GM11168 (cell line): ENCODE data around the gene PTK7.

Source experiments
- in situ Hi-C: fragments of 300-500 bp; cut with MboI; formaldehyde crosslinking; loops from one replicate; pipeline ENCODE4 v1.12.0; 2022; ENCODE audit warnings: low sequenced_read_pairs; ENCODE audit not compliant: unreplicated experiment

Gene PTK7

GRCh38 chr6:43141644-43142043 lies 65.5 kb downstream of the PTK7 start:
- in situ Hi-C loops: loop anchor here (5.0 kb wide), 1 partner anchor 234 kb away; no protein-coding TSS in a partner anchor

GRCh38 chr6:43142101-43142500 lies 66.0 kb downstream of the PTK7 start:
- in situ Hi-C loops: loop anchor here (5.0 kb wide), 1 partner anchor 235 kb away; no protein-coding TSS in a partner anchor

GRCh38 chr6:43143235-43144128 lies 67.4 kb downstream of the PTK7 start:
- in situ Hi-C loops: loop anchor here (5.0 kb wide), 1 partner anchor 236 kb away; no protein-coding TSS in a partner anchor

- in situ Hi-C loops: loop anchor here (5.0 kb wide), 1 partner anchor 238 kb away; no protein-coding TSS in a partner anchor
These were observed 68.8 kb downstream of the PTK7 start for GRCh38 chr6:43144879-43145278.

GRCh38 chr6:43146261-43146660 lies 70.1 kb downstream of the PTK7 start:
- in situ Hi-C loops: no loop called here

- in situ Hi-C loops: no loop called here
These were observed 70.9 kb downstream of the PTK7 start for GRCh38 chr6:43146709-43147688.

- in situ Hi-C loops: no loop called here
These were observed 71.8 kb downstream of the PTK7 start for GRCh38 chr6:43147691-43148477.

GRCh38 chr6:43149265-43149664 lies 73.2 kb downstream of the PTK7 start:
- in situ Hi-C loops: no loop called here

GRCh38 chr6:43150051-43150751 lies 74.1 kb downstream of the PTK7 start:
- in situ Hi-C loops: no loop called here

- in situ Hi-C loops: no loop called here
These were observed 83.5 kb downstream of the PTK7 start for GRCh38 chr6:43159599-43159998.

- in situ Hi-C loops: no loop called here
These were observed 87.8 kb downstream of the PTK7 start for GRCh38 chr6:43163899-43164298.

- in situ Hi-C loops: no loop called here
These were observed 94.4 kb downstream of the PTK7 start for GRCh38 chr6:43170417-43170930.

- in situ Hi-C loops: no loop called here
These were observed 95.0 kb downstream of the PTK7 start, which contains the start of gene SRF for GRCh38 chr6:43170931-43171706. TSS of gene SRF (plus strand) at chr6:43171269. CDS start at chr6:43171657, 388 bp downstream.

GRCh38 chr6:43171707-43172103 lies 95.6 kb downstream of the PTK7 start:
- in situ Hi-C loops: no loop called here

- in situ Hi-C loops: no loop called here
These were observed 96.2 kb downstream of the PTK7 start for GRCh38 chr6:43172104-43173007.

- in situ Hi-C loops: no loop called here
These were observed 97.6 kb downstream of the PTK7 start for GRCh38 chr6:43173591-43174262.
